HEK293 (cell line): Measurements from ENCODE around the gene C2orf78.

Source experiments
- CTCF ChIA-PET: fragments of 350-600 bp; formaldehyde crosslinking; extraction: SDS; loops from one replicate; lab custom pipeline; 2021; ENCODE audit warnings: antibody characterized with exemption; lab: Yijun Ruan, JAX
- POLR2A ChIA-PET: fragments of 300-600 bp; formaldehyde crosslinking; extraction: SDS; loops from one replicate; lab custom pipeline; 2020; ENCODE audit warnings: antibody characterized with exemption, inconsistent platforms; lab: Yijun Ruan, JAX
- H3K27ac ChIP-seq: fragments of 200-500 bp; sonication (Bioruptor generic); 2 replicates; pipeline ENCODE4 v1.5.1; 2014; ENCODE audit warnings: low read depth, low read length, control low read depth, inconsistent platforms; ENCODE audit errors: extremely low read depth
- H3K36me3 ChIP-seq, 2 experiments: fragments of 200-500 bp in 1 of 2; sonication (Bioruptor generic) in 1 of 2; 1 replicate in 1 of 2; 2 replicates in 1 of 2; pipeline ENCODE4 v1.5.1; 2014 to 2017; ENCODE audit warnings: inconsistent platforms in 2 of 2, low read length in 2 of 2; ENCODE audit not compliant: control insufficient read depth in 2 of 2, insufficient read depth in 1 of 2
- H3K4me1 ChIP-seq: fragments of 200-500 bp; sonication (Bioruptor generic); 2 replicates; pipeline ENCODE4 v1.5.1; 2014; ENCODE audit warnings: mild to moderate bottlenecking, low read length, inconsistent platforms; ENCODE audit not compliant: control insufficient read depth, insufficient read depth
- H3K4me3 ChIP-seq: 2 replicates; pipeline ENCODE4 v1.5.1; 2011; ENCODE audit warnings: low read depth, mild to moderate bottlenecking, control low read depth, low read length, moderate library complexity
- H3K9me3 ChIP-seq: fragments of 200-500 bp; sonication (Bioruptor generic); 2 replicates; pipeline ENCODE4 v1.5.1; 2014; ENCODE audit warnings: low read depth, low read length, inconsistent platforms; ENCODE audit not compliant: control insufficient read depth, insufficient read depth
- KLF1 ChIP-seq: fragments of 450-650 bp; formaldehyde crosslinking; IDR thresholded peaks from 2 replicates; pipeline ENCODE4 v1.5.1; 2016; ENCODE audit warnings: missing biosample characterization, missing genetic modification characterization
- OVOL3 ChIP-seq: fragments of 450-650 bp; formaldehyde crosslinking; IDR thresholded peaks from 2 replicates; pipeline ENCODE4 v1.5.1; 2016; ENCODE audit warnings: missing biosample characterization, missing genetic modification characterization
- TCF7L2 ChIP-seq: IDR thresholded peaks from 2 replicates; pipeline ENCODE4 v1.6.1; 2011; ENCODE audit warnings: low read depth, mild to moderate bottlenecking, inconsistent platforms, low read length, moderate library complexity, borderline replicate concordance
- ZBTB17 ChIP-seq: fragments of 450-650 bp; formaldehyde crosslinking; IDR thresholded peaks from 2 replicates; pipeline ENCODE4 v1.5.1; 2016; ENCODE audit warnings: missing biosample characterization, missing genetic modification characterization
- ZBTB8A ChIP-seq: fragments of 450-650 bp; formaldehyde crosslinking; IDR thresholded peaks from 2 replicates; pipeline ENCODE4 v1.5.1; 2016; ENCODE audit warnings: missing biosample characterization, missing genetic modification characterization
- ZIC2 ChIP-seq: fragments of 450-650 bp; formaldehyde crosslinking; IDR thresholded peaks from 2 replicates; pipeline ENCODE4 v1.5.1; 2016; ENCODE audit warnings: missing biosample characterization, missing genetic modification characterization
- ZNF169 ChIP-seq: fragments of 450-650 bp; formaldehyde crosslinking; IDR thresholded peaks from 2 replicates; pipeline ENCODE4 v1.5.1; 2016; ENCODE audit warnings: missing biosample characterization, missing genetic modification characterization
- ZNF19 ChIP-seq: fragments of 450-650 bp; formaldehyde crosslinking; IDR thresholded peaks from 2 replicates; pipeline ENCODE4; 2016; ENCODE audit warnings: missing biosample characterization, missing genetic modification characterization, low read depth
- ZNF2 ChIP-seq: fragments of 450-650 bp; formaldehyde crosslinking; IDR thresholded peaks from 2 replicates; pipeline ENCODE4 v1.5.1; 2016; ENCODE audit warnings: missing biosample characterization, missing genetic modification characterization
- ZNF202 ChIP-seq: fragments of 450-650 bp; formaldehyde crosslinking; IDR thresholded peaks from 2 replicates; pipeline ENCODE4 v1.5.1; 2016; ENCODE audit warnings: missing biosample characterization, missing genetic modification characterization, borderline replicate concordance
- ZNF23 ChIP-seq: fragments of 450-650 bp; formaldehyde crosslinking; IDR thresholded peaks from 2 replicates; pipeline ENCODE4 v1.5.1; 2016; ENCODE audit warnings: missing biosample characterization, missing genetic modification characterization, borderline replicate concordance
- ZNF248 ChIP-seq: fragments of 450-650 bp; formaldehyde crosslinking; IDR thresholded peaks from 2 replicates; pipeline ENCODE4 v1.5.1; 2017; ENCODE audit warnings: missing biosample characterization, missing genetic modification characterization
- ZNF324 ChIP-seq: fragments of 450-650 bp; formaldehyde crosslinking; IDR thresholded peaks from 2 replicates; pipeline ENCODE4 v1.5.1; 2016; ENCODE audit warnings: missing biosample characterization, missing genetic modification characterization
- ZNF473 ChIP-seq: fragments of 450-650 bp; formaldehyde crosslinking; IDR thresholded peaks from 2 replicates; pipeline ENCODE4 v1.5.1; 2017; ENCODE audit warnings: missing biosample characterization, missing genetic modification characterization
- ZNF510 ChIP-seq: fragments of 450-650 bp; formaldehyde crosslinking; IDR thresholded peaks from 2 replicates; pipeline ENCODE4 v1.5.1; 2018; ENCODE audit warnings: mild to moderate bottlenecking, missing genetic modification characterization, missing biosample characterization; ENCODE audit not compliant: insufficient replicate concordance
- ZNF521 ChIP-seq: fragments of 450-650 bp; formaldehyde crosslinking; IDR thresholded peaks from 2 replicates; pipeline ENCODE4 v1.5.1; 2017; ENCODE audit warnings: missing biosample characterization, mild to moderate bottlenecking, missing genetic modification characterization
- ZNF585B ChIP-seq: fragments of 450-650 bp; formaldehyde crosslinking; IDR thresholded peaks from 2 replicates; pipeline ENCODE4 v1.5.1; 2016; ENCODE audit warnings: missing biosample characterization, missing genetic modification characterization
- ZNF645 ChIP-seq: fragments of 450-650 bp; formaldehyde crosslinking; IDR thresholded peaks from 2 replicates; pipeline ENCODE4; 2016; ENCODE audit warnings: missing biosample characterization, missing genetic modification characterization
- ZNF654 ChIP-seq: fragments of 450-650 bp; formaldehyde crosslinking; IDR thresholded peaks from 2 replicates; pipeline ENCODE4 v1.5.1; 2016; ENCODE audit warnings: low read depth, missing biosample characterization, missing genetic modification characterization
- ZNF791 ChIP-seq: fragments of 450-650 bp; formaldehyde crosslinking; IDR thresholded peaks from 2 replicates; pipeline ENCODE4 v1.5.1; 2016; ENCODE audit warnings: missing biosample characterization, missing genetic modification characterization
- TF ChIP-seq, protein P1 (sequence below): fragments of 450-650 bp; formaldehyde crosslinking; IDR thresholded peaks from 2 replicates; pipeline ENCODE4 v1.5.1; 2016; ENCODE audit warnings: missing biosample characterization, missing genetic modification characterization
- TF ChIP-seq, protein P2 (sequence below): fragments of 450-650 bp; formaldehyde crosslinking; IDR thresholded peaks from 2 replicates; pipeline ENCODE4 v1.5.1; 2017; ENCODE audit warnings: missing biosample characterization, missing genetic modification characterization

Gene C2orf78

GRCh38 chr2:73823916-73824523 lies 40.0 kb downstream of the C2orf78 start (continued):
- no peak for TF ChIP-seq ZNF324 (tag by site-specific recombination)

- Histone ChIP-seq H3K4me3 (no peak overlapping the region), H3K27ac (no peak overlapping the region), H3K9me3 (no peaks in the 10 kb centered on the region)
- CTCF ChIA-PET, result interaction anchor here (0.7 to 7.7 kb wide), 9 partner anchors 11 to 760 kb away, joined by 3 to 155 read pairs (median 3); partner anchors contain the start of genes BOLA3 and MTHFD2
- TF ChIP-seq ZNF202 (tag by site-specific recombination), result no peak
- TF ChIP-seq ZNF324 (tag by site-specific recombination), result no peak
- no peak for TF ChIP-seq ZNF791 (tag by site-specific recombination)
- TF ChIP-seq ZNF473, result no peak
- peak; percentile 33; the same call in 1 of the 2 replicates for TF ChIP-seq ZBTB17 (tag by site-specific recombination)
- TF ChIP-seq ZIC2 (tag by site-specific recombination), result no peak
- TF ChIP-seq, all 188 proteins: peak for 1
- 0 out of 2 replicates have a peak, but pooled peaks cover 4% of the 10 kb centered on the region for H3K4me1 ChIP-seq
- H3K36me3 ChIP-seq, result no peaks in the 10 kb centered on the region
- POLR2A ChIA-PET, result no interaction called here
Measured at GRCh38 chr2:73825408-73825807, 41.4 kb downstream of the C2orf78 start.

- ChIA-PET CTCF (interaction anchor here (0.5 to 7.7 kb wide), 22 partner anchors 9 to 649 kb away, joined by 3 to 155 read pairs (median 4); partner anchors contain the start of gene BOLA3), POLR2A (interaction anchor here (0.8 to 1.1 kb wide), 2 partner anchors 90 to 372 kb away, joined by 3 to 7 read pairs; partner anchors contain the start of gene TPRKB)
- H3K36me3 ChIP-seq, result peaks cover 8 to 14% of the 10 kb centered on the region in 2 experiments
- no peak overlapping the region for H3K4me3 ChIP-seq
- TF ChIP-seq ZNF654 (tag by site-specific recombination) (peak; percentile 34), ZNF19 (tag by site-specific recombination) (no peak)
- H3K4me1 ChIP-seq, result 0 out of 2 replicates have a peak, but pooled peaks cover 4% of the 10 kb centered on the region
- no peak overlapping the region for H3K27ac ChIP-seq
- no peaks in the 10 kb centered on the region for H3K9me3 ChIP-seq
Measured at GRCh38 chr2:73827018-73827417, 43.0 kb downstream of the C2orf78 start.

- TF ChIP-seq ZNF2 (tag by site-specific recombination), result no peak
- no peak for TF ChIP-seq ZNF585B (tag by site-specific recombination)
- no peak for TF ChIP-seq ZNF510 (tag by site-specific recombination)
- TF ChIP-seq KLF1 (tag by site-specific recombination), result no peak
- no peak for TF ChIP-seq ZNF248 (tag by site-specific recombination)
- no peak for TF ChIP-seq ZNF645 (tag by site-specific recombination)
- TF ChIP-seq TCF7L2, result no peak
- no peak for TF ChIP-seq ZNF521
- no peak for TF ChIP-seq OVOL3 (tag by site-specific recombination)
- no peak for TF ChIP-seq ZBTB8A (tag by site-specific recombination)
- TF ChIP-seq ZNF169 (tag by site-specific recombination), result no peak
- no peak for TF ChIP-seq ZNF23 (tag by site-specific recombination)
- TF ChIP-seq, protein P1, sequence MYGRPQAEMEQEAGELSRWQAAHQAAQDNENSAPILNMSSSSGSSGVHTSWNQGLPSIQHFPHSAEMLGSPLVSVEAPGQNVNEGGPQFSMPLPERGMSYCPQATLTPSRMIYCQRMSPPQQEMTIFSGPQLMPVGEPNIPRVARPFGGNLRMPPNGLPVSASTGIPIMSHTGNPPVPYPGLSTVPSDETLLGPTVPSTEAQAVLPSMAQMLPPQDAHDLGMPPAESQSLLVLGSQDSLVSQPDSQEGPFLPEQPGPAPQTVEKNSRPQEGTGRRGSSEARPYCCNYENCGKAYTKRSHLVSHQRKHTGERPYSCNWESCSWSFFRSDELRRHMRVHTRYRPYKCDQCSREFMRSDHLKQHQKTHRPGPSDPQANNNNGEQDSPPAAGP (tag by site-specific recombination), result no peak
- TF ChIP-seq, protein P2, sequence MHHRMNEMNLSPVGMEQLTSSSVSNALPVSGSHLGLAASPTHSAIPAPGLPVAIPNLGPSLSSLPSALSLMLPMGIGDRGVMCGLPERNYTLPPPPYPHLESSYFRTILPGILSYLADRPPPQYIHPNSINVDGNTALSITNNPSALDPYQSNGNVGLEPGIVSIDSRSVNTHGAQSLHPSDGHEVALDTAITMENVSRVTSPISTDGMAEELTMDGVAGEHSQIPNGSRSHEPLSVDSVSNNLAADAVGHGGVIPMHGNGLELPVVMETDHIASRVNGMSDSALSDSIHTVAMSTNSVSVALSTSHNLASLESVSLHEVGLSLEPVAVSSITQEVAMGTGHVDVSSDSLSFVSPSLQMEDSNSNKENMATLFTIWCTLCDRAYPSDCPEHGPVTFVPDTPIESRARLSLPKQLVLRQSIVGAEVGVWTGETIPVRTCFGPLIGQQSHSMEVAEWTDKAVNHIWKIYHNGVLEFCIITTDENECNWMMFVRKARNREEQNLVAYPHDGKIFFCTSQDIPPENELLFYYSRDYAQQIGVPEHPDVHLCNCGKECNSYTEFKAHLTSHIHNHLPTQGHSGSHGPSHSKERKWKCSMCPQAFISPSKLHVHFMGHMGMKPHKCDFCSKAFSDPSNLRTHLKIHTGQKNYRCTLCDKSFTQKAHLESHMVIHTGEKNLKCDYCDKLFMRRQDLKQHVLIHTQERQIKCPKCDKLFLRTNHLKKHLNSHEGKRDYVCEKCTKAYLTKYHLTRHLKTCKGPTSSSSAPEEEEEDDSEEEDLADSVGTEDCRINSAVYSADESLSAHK, result no peak
- Histone ChIP-seq H3K27ac (no peak overlapping the region), H3K36me3 (peaks cover 11 to 22% of the 10 kb centered on the region in 2 experiments), H3K4me3 (no peak overlapping the region), H3K9me3 (no peaks in the 10 kb centered on the region), H3K4me1 (0 out of 2 replicates have a peak, but pooled peaks cover 4% of the 10 kb centered on the region)
- ChIA-PET POLR2A (interaction anchor here (0.6 to 1.9 kb wide), 13 partner anchors 11 to 563 kb away, joined by 3 to 11 read pairs (median 6); partner anchors contain the start of genes MOB1A, MTHFD2 and TPRKB), CTCF (interaction anchor here (0.6 to 7.7 kb wide), 23 partner anchors 12 to 620 kb away, joined by 3 to 155 read pairs (median 4); partner anchors contain the start of gene BOLA3)
Measured at GRCh38 chr2:73827660-73828388, 43.8 kb downstream of the C2orf78 start.
